HG03520 (cell line): Measurements from ENCODE around the gene UBTF.

Experiments used
- ATAC-seq: cut with Tn5 transposase; IDR thresholded peaks from one replicate; pipeline ENCODE4 v1.9.1; 2021; ENCODE audit warnings: mild to moderate bottlenecking, moderate library complexity; ENCODE audit not compliant: unreplicated experiment

Gene UBTF

DNA sequence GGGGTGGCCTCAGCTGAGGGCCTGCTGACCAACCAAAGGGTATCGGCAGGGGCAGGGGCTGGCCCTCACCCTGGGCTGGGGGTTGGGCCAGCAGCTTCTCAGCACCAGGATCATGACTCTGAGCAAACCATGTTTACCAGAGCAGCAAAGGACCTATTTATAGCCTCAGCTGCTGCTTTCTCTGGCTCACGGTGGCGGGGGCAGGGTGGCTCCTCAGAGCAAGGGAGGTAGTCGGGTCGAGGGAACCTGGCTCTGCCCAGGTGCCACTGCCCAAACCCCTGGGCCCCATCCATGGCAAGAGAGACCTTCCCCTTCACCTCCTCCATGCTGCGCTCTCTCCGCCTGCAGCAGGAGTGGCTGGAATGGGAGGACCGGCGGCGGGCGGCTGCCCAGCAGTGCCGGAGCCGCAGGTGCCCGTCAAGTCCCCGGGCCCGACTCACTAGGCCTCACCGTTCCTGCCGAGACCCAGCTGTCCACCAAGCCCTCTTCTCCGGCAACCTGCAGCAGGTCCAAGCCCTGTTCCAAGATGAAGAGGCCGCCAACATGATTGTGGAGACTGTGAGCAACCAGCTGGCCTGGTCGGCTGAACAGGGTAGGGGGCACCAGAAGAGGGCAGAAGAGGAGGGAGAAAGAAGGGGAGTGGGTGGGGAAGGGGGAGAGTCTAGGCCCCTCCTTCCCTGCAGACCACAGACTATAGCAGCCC lies 48.8 kb downstream of the UBTF start, which contains the start of gene ASB16:
Gene ASB16, plus strand, starts transcription at position 206 of the 703 bp plus-strand sequence. Its CDS starts 86 bp downstream, at position 292.
- ATAC-seq = no peak

DNA sequence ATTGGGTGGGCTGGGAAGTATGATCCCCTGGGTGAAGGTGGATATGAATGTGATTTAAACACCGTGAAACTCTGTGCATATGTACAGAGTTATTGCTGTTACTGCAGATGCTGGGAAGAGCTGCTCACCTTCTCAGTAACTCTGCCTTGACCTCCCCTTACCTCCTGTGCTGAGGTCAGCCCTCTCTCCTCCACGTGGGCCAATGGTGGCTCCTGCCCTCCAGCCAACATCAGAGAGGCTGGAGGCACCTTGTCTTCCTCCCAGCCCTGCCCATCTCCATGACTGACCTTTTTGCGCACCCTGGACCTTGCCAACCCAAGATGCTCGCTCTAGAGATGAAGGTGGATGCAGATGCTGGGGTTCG lies 49.4 kb downstream of the UBTF start:
- no peak for ATAC-seq

- ATAC-seq = no peak
These were observed 52.2 kb downstream of the UBTF start for GRCh38 chr17:44167181-44167861.

DNA sequence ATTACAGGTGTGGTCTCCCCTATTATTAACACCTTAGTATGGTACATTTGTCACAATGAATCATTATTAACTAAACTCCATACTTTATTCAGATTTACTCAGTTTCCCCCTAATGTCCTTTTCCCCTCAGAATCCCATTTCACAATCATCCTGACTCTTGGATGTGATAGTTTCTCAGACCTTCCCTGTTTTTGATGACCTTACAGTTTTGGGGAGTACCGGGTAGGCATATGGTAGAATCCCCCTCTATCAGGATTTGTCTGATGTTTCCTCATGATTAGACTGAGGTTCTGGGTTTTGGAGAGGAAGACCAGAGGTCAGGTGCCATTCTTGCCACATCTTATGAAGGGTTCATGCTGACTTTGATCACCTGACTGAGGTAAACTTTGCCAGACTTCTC lies 55.0 kb downstream of the UBTF start:
- ATAC-seq = no peak

DNA sequence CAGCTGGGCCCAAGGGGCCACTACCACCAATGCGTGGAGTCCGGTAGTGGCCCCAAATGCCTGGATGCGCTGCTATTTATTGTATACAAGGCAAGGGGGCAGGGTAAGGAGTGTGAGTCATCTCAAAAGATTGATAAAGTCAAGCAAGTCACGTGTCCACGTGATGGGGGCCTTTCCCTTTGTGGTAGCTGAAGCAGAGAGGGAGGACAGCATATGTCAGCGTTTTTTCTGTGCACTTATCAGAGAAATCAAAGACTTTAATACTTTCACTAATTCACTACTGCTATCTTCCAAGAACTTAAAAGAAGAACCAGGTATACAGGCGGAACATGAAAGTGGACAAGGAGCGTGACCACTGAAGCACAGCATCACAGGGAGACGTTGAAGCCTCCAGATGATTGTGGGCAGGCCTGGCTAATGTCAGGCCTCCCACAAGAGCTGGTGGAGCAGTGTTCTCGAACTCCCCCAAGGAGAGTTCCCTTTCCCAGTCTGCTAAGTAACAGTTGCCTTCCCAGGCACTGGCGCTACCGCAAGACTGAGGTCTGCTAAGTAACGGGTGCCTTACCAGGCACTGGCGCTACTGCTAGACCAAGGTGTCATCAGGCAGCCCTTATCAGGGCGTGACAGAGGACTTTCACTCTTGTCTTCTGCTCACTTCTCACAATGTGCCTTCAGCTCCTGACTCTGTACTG lies 59.8 kb downstream of the UBTF start:
- no peak for ATAC-seq

DNA sequence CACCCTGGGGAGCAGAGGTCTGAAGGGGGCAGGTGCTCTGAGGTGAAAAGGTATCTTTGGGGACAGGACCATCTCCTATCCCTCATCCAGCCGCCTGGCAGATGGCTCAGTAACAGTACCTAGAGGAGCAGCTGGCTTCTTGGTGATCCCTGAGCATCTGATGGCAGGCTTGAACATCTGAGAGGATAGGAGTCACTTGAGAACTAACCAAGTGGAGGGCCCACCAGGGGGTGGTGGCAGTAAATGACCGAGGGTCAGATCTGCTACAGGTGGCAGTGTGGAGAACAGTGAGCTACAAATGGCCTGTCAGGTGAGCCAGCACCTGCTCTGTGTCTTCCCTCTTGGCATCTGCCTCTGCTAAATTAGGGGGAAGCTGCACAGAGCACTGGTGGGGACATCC lies 64.0 kb downstream of the UBTF start:
- ATAC-seq = no peak
